ENCODE results near the gene MGA.

MGA gene

DNA sequence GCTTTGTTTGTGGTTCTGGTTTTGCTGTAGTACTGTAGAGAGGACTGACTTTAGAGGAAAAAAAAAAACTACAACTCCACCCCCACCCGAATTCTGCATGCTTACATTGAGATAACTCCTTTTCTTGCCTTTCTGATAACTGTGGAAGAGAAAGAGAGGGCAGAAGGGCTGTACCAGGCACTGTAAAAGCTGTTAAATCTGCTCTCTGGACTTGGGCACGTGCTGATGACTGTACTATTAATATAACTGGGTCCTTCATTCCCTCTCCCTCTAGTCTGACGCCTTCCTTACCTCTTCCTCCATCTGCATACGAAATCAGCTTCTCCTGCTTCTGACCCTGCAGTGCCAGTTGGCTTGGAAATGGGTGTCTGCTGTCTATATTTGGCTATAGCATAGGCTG is 129.0 kb downstream of the MGA start:
- H3K9ac ChIP-seq (ENCODE audit: low read depth, low read length), result no peak overlapping the region
- H3K9me3 ChIP-seq (ENCODE audit: insufficient read depth, low read depth, low read length), result no peaks in the 10 kb centered on the region
- H3K27ac ChIP-seq (ENCODE audit: low read length), result no peak overlapping the region
- no peaks in the 10 kb centered on the region for H3K27me3 ChIP-seq (ENCODE audit: insufficient read depth, low read length)
- peaks cover 30% of the 10 kb centered on the region for H3K4me1 ChIP-seq (ENCODE audit: insufficient read depth, low read length)
- H3K36me3 ChIP-seq (ENCODE audit: insufficient read depth, low read depth, low read length), result no peaks in the 10 kb centered on the region
- no peak overlapping the region for H3K4me3 ChIP-seq (ENCODE audit: low read length)

DNA sequence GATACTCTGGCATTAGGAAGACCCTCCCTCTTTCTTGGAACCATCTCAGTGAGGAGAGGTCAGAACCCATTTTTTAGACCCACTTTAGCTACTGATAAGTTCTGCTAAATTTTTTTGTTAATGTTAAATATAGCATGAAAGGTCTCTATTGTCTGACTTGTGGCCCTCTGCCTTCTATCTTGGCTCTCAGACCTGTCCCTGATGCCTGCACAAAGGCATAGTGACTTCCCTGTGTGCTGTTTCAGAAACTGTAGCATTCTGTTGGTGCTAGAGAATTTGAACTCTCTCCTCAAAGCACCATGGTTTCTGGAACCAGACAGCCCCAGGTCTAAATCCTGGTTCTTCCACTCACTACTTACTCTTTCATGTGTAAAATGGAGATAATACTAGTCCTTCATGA is 129.5 kb downstream of the MGA start:
- H3K27ac ChIP-seq (ENCODE audit: low read length), result no peak overlapping the region
- H3K4me3 ChIP-seq (ENCODE audit: low read length), result no peak overlapping the region
- peaks cover 30% of the 10 kb centered on the region for H3K4me1 ChIP-seq (ENCODE audit: insufficient read depth, low read length)
- H3K36me3 ChIP-seq (ENCODE audit: insufficient read depth, low read depth, low read length), result no peaks in the 10 kb centered on the region
- H3K9me3 ChIP-seq (ENCODE audit: insufficient read depth, low read depth, low read length), result no peaks in the 10 kb centered on the region
- H3K9ac ChIP-seq (ENCODE audit: low read depth, low read length), result no peak overlapping the region
- no peaks in the 10 kb centered on the region for H3K27me3 ChIP-seq (ENCODE audit: insufficient read depth, low read length)

DNA sequence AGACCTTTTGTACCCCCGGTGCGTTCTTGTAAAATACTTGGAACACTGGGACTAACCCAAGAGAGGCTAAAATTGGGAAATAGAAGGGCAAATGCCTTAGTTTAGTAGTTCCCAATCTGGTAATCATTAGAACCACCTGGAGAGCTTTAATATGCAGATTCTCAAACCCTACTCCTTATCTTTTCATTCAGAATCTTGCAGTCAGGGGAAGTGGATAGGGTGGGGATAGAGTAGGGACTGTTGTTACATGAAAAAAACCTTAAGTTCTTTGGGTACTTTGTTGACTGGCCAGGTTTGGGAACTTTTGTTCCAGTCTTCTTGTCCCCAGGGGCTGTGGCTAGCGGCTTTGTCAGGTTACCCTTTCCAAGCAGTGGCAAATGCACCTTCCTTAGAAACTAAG is 130.0 kb downstream of the MGA start:
- H3K9ac ChIP-seq (ENCODE audit: low read depth, low read length), result peak overlapping the region; percentile 38; the same call in 1 of the 2 replicates
- no peaks in the 10 kb centered on the region for H3K36me3 ChIP-seq (ENCODE audit: insufficient read depth, low read depth, low read length)
- no peak overlapping the region for H3K27ac ChIP-seq (ENCODE audit: low read length)
- H3K27me3 ChIP-seq (ENCODE audit: insufficient read depth, low read length), result no peaks in the 10 kb centered on the region
- no peak overlapping the region for H3K4me3 ChIP-seq (ENCODE audit: low read length)
- H3K9me3 ChIP-seq (ENCODE audit: insufficient read depth, low read depth, low read length), result no peaks in the 10 kb centered on the region
- H3K4me1 ChIP-seq (ENCODE audit: insufficient read depth, low read length), result peaks cover 30% of the 10 kb centered on the region

DNA sequence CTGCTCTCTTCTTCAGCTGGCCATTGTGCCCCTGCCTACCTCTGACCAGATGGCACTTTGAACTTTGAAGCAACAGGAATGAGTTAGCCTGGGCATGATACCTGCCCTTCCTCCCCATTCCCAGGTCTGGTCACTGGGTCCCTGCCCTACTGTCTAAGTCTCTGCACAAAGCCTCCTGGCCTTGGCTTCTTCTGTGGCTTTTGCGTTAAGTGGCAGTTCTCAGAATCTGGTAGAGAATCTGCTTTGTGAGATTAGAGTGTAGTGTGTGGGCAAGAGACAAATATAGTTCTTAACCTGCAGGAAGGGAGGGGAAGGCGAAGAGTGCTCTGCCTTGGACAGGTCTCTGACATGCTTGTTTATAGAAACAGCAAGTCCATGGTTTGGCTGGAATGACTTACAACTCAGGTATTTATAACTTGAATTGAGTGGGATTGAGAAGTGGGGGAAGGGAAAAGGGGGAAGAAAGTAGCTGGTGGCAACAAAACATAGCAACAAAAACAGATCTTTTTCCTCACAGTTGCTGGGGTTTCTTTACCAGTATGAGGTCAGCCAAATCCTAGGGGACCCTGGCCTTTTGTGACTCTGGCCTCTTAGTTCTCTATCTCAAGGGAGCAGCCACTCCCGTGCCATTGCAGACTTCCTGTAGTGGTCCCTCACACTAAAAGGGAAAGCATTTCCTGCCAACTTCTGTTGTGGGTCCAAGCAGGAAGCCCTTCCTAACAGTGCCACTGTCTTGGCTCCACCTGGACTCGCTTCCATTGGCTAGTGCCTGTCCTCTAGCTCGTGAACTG is 130.7 kb downstream of the MGA start:
- no peaks in the 10 kb centered on the region for H3K36me3 ChIP-seq (ENCODE audit: insufficient read depth, low read depth, low read length)
- H3K27ac ChIP-seq (ENCODE audit: low read length), result no peak overlapping the region
- no peaks in the 10 kb centered on the region for H3K9me3 ChIP-seq (ENCODE audit: insufficient read depth, low read depth, low read length)
- peak overlapping the region; percentile 38; the same call in 1 of the 2 replicates for H3K9ac ChIP-seq (ENCODE audit: low read depth, low read length)
- peaks cover 30% of the 10 kb centered on the region for H3K4me1 ChIP-seq (ENCODE audit: insufficient read depth, low read length)
- no peaks in the 10 kb centered on the region for H3K27me3 ChIP-seq (ENCODE audit: insufficient read depth, low read length)
- no peak overlapping the region for H3K4me3 ChIP-seq (ENCODE audit: low read length)

DNA sequence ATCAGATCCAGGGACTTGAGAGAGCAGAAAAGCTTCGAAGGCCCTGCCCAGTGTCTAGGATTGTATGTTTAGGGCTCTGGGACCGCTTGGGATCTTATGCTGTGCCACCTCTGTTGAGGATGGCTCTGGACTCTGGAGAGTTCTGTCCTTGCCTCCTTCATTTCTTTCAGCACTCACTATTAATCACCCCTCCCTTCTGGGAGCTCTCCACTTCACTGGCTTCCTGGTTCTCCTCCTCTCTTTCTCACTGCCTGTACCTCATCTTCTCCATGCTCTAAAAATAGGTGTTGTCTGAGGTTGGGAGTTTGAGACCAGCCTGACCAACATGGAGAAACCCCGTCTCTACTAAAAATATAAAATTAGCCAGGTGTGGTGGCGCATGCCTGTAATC is 131.3 kb downstream of the MGA start:
- no peaks in the 10 kb centered on the region for H3K9me3 ChIP-seq (ENCODE audit: insufficient read depth, low read depth, low read length)
- no peak overlapping the region for H3K9ac ChIP-seq (ENCODE audit: low read depth, low read length)
- no peak overlapping the region for H3K27ac ChIP-seq (ENCODE audit: low read length)
- no peaks in the 10 kb centered on the region for H3K36me3 ChIP-seq (ENCODE audit: insufficient read depth, low read depth, low read length)
- no peaks in the 10 kb centered on the region for H3K27me3 ChIP-seq (ENCODE audit: insufficient read depth, low read length)
- H3K4me3 ChIP-seq (ENCODE audit: low read length), result no peak overlapping the region
- peaks cover 30% of the 10 kb centered on the region for H3K4me1 ChIP-seq (ENCODE audit: insufficient read depth, low read length)

DNA sequence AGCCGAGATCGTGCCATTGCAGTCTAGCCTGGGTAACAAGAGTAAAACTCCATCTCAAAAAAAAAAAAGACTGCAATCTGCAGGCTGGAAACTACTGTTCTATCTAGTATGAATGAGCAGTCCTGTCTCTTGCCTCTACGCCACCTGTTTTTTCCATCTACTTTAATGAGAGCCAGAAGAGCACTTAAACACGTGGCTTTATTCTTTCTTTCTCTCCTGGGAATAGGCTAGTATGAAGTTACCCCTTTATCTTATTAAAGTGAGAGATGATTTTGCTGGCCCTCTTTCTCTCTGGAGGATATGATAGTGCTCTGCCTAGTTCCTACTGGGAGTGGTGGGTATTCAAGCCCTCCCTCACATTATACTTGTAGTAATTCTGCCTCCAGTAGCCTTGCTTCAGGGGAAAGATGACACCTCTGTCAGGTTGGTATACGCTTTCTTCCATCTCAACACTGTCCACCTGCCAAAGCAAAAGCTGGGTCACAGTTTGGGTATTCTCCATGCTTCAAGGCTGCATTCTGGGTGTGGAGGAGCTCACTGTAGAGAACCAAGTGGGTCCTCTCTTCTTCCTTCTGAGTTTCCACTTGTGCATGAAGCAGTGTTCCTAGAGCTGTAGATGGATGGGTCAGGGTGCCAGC is 131.9 kb downstream of the MGA start:
- H3K4me1 ChIP-seq (ENCODE audit: insufficient read depth, low read length), result peaks cover 30% of the 10 kb centered on the region

DNA sequence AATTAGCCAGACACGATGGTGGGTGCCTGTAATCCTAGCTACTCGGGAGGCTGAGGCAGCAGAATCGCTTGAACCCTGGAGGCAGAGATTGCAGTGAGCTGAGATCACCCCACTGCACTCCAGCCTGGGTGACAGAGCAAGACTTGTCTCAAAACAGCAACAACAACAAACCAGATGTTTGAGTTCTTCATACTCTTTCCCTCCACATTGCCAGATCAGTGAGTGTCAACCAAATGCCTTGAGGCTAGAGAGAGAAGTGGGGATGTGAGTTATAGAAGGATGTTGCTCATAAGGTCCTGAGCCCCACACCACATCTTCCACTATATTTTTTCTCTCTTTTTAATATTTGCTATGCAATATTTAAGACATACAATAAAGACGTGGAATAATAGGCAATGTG is 133.9 kb downstream of the MGA start:
- Histone ChIP-seq H3K27me3 (ENCODE audit: insufficient read depth, low read length) (no peaks in the 10 kb centered on the region), H3K9ac (ENCODE audit: low read depth, low read length) (no peak overlapping the region), H3K27ac (ENCODE audit: low read length) (no peak overlapping the region), H3K36me3 (ENCODE audit: insufficient read depth, low read depth, low read length) (no peaks in the 10 kb centered on the region), H3K4me1 (ENCODE audit: insufficient read depth, low read length) (peaks cover 26% of the 10 kb centered on the region), H3K4me3 (ENCODE audit: low read length) (no peak overlapping the region), H3K9me3 (ENCODE audit: insufficient read depth, low read depth, low read length) (no peaks in the 10 kb centered on the region)

More for the DNA sequence above, 131.9 kb downstream of the MGA start:
- Histone ChIP-seq H3K27ac (ENCODE audit: low read length) (no peak overlapping the region), H3K9ac (ENCODE audit: low read depth, low read length) (no peak overlapping the region), H3K9me3 (ENCODE audit: insufficient read depth, low read depth, low read length) (no peaks in the 10 kb centered on the region), H3K36me3 (ENCODE audit: insufficient read depth, low read depth, low read length) (no peaks in the 10 kb centered on the region), H3K27me3 (ENCODE audit: insufficient read depth, low read length) (no peaks in the 10 kb centered on the region), H3K4me3 (ENCODE audit: low read length) (no peak overlapping the region)

DNA sequence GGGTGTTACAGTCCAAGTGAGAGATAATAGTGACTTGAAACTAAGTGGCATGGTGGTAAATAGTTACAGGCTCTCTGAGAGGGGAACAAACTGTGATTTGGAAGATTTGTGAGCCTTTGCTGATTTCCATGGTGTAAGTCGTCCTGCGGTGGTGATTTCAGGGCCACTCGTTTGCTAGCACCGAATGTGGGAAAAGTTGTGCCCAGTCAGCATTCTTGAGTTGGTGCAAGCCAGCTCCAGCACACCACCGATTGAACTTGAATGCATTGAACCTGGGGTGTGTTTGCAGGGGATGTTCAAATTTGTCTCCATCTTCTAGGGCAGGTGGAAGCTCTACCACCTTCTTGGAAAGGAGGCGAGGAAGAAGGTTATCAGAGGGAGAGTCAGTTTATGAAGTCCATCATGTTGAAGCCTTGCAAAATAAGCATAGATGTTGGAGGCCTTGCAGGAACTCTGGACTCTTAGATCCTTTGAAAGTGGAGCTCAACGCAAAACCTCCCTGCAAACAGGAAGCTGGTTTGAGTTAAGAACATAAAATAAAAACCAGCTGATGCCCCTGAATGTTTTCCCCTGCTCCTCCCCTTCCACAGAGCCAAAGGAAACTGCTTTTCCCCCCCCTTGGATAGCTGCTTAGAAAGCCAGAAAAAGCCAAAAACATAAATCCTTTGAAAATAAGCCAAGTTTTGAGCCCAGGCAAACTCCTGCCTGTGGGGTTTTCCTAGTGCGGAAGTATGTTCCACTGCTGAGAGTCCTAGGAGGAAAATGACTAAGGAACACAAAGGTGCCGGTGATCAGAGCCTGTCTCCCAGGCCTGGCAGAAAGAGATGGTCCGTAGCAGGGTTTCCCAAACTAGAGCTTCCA is 136.0 kb downstream of the MGA start:
- H3K36me3 ChIP-seq (ENCODE audit: insufficient read depth, low read depth, low read length), result peaks cover 7% of the 10 kb centered on the region; the same call in 1 of the 2 replicates
- no peaks in the 10 kb centered on the region for H3K9me3 ChIP-seq (ENCODE audit: insufficient read depth, low read depth, low read length)
- H3K4me3 ChIP-seq (ENCODE audit: low read length), result no peak overlapping the region
- no peak overlapping the region for H3K27ac ChIP-seq (ENCODE audit: low read length)
- H3K9ac ChIP-seq (ENCODE audit: low read depth, low read length), result no peak overlapping the region
- H3K4me1 ChIP-seq (ENCODE audit: insufficient read depth, low read length), result peaks cover 5% of the 10 kb centered on the region
- H3K27me3 ChIP-seq (ENCODE audit: insufficient read depth, low read length), result no peaks in the 10 kb centered on the region

DNA sequence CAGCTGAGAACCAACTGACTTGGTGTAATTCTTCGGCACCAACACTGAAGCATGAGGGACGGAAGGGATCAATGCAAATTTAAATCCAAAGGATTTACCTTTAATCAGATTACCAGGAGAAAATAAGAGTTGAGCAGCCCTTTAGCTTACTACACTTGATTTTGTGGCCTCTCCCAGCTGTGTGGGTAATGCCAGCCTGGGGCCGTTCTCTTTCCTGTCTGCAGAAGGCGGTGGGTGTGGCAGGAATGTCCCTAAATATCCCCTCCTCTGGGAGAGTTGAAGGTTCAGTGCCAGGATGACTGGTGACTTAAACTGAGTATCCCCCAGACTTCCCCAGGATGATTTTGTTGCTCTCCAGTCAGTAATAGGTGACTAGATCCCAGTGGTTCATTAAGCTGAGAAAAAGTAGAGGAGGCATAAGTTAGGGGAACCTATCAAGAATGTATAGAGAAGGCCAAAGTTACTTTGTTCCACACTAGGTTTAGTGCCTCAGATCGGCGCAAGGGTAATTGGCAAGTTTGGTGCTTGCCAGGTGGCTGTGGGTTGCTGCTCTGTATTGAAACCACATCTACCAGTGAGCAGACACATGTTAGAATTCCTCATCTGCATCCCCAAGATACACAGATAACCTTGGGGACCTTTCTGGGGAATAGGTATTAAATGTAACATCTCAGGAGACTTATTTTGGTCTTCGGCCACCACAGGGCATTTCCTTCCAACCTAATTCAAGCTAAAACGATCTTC is 137.2 kb downstream of the MGA start:
- no peaks in the 10 kb centered on the region for H3K9me3 ChIP-seq (ENCODE audit: insufficient read depth, low read depth, low read length)
- H3K27ac ChIP-seq (ENCODE audit: low read length), result no peak overlapping the region
- no peak overlapping the region for H3K4me3 ChIP-seq (ENCODE audit: low read length)
- peaks cover 7% of the 10 kb centered on the region; the same call in 1 of the 2 replicates for H3K36me3 ChIP-seq (ENCODE audit: insufficient read depth, low read depth, low read length)
- H3K4me1 ChIP-seq (ENCODE audit: insufficient read depth, low read length), result no peaks in the 10 kb centered on the region
- no peak overlapping the region for H3K9ac ChIP-seq (ENCODE audit: low read depth, low read length)
- H3K27me3 ChIP-seq (ENCODE audit: insufficient read depth, low read length), result no peaks in the 10 kb centered on the region

DNA sequence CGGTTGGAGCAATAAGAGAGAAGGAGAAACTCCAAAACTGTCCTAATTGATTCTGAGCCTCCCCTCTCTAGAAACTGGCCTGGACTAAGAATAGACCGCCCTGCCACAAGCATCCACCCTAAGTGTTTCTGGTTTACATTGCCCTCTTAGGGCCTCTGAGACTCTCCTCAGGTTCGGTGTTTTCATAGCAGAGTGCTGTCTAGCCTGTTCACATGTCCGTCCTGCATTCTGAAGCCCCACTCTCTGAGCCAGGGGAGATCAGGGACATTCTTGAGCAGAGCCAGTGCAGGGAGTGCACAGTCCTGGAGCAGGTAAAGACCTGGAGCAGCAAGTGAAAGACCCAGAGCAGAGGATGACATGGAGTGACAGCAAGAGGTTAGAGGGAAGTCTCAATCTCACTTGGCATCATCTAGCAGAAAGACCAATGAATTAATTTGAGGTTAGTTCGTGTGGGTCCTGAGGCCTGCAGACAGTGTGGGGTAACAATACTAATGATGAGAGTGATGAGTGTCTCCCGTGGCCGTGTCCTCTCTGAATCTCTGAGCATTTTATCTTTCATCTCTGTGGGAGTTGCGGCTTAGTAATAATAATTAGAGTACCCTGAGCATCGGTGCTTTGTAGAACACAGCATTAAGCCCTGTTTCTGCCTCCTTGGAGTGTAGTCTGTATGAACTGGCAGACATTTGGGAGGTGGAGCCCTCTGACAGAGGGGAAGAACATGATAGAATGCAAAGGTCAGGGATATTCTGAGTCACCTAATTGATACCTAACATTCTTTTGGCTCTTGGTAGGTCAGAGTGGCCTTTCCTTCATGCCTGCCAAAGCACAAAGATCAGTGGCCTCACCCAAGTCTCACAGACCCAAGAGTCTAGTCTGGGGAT is 138.6 kb downstream of the MGA start:
- H3K4me1 ChIP-seq (ENCODE audit: insufficient read depth, low read length), result no peaks in the 10 kb centered on the region
- no peaks in the 10 kb centered on the region for H3K9me3 ChIP-seq (ENCODE audit: insufficient read depth, low read depth, low read length)
- no peak overlapping the region for H3K4me3 ChIP-seq (ENCODE audit: low read length)
- no peak overlapping the region for H3K9ac ChIP-seq (ENCODE audit: low read depth, low read length)
- H3K27me3 ChIP-seq (ENCODE audit: insufficient read depth, low read length), result no peaks in the 10 kb centered on the region
- no peak overlapping the region for H3K27ac ChIP-seq (ENCODE audit: low read length)
- peaks cover 7% of the 10 kb centered on the region; the same call in 1 of the 2 replicates for H3K36me3 ChIP-seq (ENCODE audit: insufficient read depth, low read depth, low read length)
